ENCODE data around the gene PTPRH. TPM values are rescaled to one million over a fixed set of nuclear protein-coding genes. Genes with fewer than 3 reads are reported as not detected.

Gene PTPRH
- total RNA-seq, 1 donor from 2014 or later: 2.1 TPM

DNA sequence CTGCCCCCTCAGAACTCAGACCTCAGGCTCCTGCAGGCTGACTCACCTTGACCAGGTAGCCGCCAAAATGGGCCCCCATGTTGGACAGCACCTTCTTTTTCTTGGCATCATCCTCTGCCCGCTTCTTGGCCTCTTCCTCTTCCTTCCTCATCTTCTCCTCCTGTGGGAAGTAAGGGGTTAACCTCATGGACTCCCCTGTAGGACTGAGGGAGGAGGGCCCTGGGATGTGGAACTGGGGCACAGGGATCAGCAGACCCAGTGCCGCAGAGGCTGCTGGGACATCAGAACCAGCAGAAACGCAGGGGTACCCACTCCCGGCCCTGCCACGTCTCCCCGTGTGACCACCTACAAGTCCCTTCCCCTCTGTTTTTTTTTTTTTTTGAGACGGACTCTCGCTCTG is 71.4 kb downstream of the PTPRH start:
- TF ChIP-seq, protein P1, sequence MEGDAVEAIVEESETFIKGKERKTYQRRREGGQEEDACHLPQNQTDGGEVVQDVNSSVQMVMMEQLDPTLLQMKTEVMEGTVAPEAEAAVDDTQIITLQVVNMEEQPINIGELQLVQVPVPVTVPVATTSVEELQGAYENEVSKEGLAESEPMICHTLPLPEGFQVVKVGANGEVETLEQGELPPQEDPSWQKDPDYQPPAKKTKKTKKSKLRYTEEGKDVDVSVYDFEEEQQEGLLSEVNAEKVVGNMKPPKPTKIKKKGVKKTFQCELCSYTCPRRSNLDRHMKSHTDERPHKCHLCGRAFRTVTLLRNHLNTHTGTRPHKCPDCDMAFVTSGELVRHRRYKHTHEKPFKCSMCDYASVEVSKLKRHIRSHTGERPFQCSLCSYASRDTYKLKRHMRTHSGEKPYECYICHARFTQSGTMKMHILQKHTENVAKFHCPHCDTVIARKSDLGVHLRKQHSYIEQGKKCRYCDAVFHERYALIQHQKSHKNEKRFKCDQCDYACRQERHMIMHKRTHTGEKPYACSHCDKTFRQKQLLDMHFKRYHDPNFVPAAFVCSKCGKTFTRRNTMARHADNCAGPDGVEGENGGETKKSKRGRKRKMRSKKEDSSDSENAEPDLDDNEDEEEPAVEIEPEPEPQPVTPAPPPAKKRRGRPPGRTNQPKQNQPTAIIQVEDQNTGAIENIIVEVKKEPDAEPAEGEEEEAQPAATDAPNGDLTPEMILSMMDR (IDR thresholded peaks at IDR 0.05; ENCODE audit: insufficient read depth, low read length, poor library complexity, severe bottlenecking): no peak
- DNase-seq (ENCODE audit: low read depth): no peak
- H3K4me3 ChIP-seq (ENCODE audit: low read depth, low read length): no peak overlapping the region
- peaks cover 8% of the 10 kb centered on the region for H3K27me3 ChIP-seq (ENCODE audit: control insufficient read depth, insufficient read depth, low read length)
- H3K36me3 ChIP-seq (ENCODE audit: control insufficient read depth, insufficient read depth, low read length): no peaks in the 10 kb centered on the region

DNA sequence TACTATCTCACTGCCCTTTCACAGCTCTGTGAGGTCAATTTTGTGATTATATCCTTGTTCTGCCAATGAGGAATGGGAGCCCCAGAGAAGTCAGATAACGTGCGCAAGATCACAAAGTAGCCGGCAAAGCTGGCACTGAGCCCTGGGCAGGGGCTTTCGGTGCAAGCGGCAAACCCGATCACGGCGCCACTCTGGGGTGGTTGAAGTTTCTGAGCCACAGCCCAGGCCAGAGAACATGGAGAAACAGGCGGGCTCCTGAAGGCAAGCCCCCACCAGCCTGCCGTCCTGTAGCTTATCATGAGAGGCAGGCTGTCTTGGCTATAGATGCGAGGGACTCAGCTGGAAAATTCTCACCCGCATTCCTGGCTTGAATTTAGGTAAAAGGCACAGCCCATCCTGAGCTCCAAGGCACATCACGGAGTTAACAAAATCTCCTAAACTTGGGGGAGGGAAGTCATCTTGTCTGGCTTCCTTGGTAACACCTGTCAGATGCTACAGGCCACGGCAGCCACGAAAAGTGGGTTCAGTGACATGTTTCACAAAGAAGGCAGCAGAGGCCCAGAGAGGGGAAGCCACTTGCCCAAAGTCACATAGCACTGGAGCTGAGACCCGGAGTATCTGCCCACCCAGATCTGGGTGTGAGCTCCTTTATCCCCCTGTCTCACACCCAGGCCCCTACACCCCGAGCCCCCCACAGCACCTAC is 72.8 kb downstream of the PTPRH start:
- no peak for DNase-seq (ENCODE audit: low read depth)
- no peaks in the 10 kb centered on the region for H3K36me3 ChIP-seq (ENCODE audit: control insufficient read depth, insufficient read depth, low read length)
- H3K27me3 ChIP-seq (ENCODE audit: control insufficient read depth, insufficient read depth, low read length): peaks cover 3% of the 10 kb centered on the region
- TF ChIP-seq, protein P1 (IDR thresholded peaks at IDR 0.05; ENCODE audit: insufficient read depth, low read length, poor library complexity, severe bottlenecking): no peak
- no peak overlapping the region for H3K4me3 ChIP-seq (ENCODE audit: low read depth, low read length)

DNA sequence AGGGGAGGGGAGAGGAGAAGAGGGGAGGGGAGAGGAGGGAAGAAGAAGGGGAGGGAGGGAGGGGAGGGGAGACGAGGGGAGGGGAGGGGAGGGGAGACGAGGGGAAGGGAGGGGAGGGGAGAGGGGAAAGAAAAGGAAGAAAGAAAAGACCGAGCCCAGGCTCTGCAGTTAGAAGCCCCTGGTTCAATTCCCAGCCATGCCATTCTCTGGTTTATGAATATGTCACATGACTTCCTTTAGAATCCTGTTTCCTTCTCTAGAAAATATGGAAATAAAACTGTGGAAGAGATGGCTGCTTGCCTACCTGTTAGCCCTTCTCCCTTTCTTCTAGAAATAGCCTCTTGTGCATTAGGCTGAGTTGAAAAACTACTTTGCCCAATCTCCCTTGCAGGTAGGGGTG is 74.6 kb downstream of the PTPRH start:
- Histone ChIP-seq H3K4me3 (ENCODE audit: low read depth, low read length) (no peak overlapping the region), H3K27me3 (ENCODE audit: control insufficient read depth, insufficient read depth, low read length) (peaks cover 5% of the 10 kb centered on the region), H3K36me3 (ENCODE audit: control insufficient read depth, insufficient read depth, low read length) (no peaks in the 10 kb centered on the region)
- DNase-seq (ENCODE audit: low read depth): no peak
- TF ChIP-seq, protein P1 (IDR thresholded peaks at IDR 0.05; ENCODE audit: insufficient read depth, low read length, poor library complexity, severe bottlenecking): no peak

DNA sequence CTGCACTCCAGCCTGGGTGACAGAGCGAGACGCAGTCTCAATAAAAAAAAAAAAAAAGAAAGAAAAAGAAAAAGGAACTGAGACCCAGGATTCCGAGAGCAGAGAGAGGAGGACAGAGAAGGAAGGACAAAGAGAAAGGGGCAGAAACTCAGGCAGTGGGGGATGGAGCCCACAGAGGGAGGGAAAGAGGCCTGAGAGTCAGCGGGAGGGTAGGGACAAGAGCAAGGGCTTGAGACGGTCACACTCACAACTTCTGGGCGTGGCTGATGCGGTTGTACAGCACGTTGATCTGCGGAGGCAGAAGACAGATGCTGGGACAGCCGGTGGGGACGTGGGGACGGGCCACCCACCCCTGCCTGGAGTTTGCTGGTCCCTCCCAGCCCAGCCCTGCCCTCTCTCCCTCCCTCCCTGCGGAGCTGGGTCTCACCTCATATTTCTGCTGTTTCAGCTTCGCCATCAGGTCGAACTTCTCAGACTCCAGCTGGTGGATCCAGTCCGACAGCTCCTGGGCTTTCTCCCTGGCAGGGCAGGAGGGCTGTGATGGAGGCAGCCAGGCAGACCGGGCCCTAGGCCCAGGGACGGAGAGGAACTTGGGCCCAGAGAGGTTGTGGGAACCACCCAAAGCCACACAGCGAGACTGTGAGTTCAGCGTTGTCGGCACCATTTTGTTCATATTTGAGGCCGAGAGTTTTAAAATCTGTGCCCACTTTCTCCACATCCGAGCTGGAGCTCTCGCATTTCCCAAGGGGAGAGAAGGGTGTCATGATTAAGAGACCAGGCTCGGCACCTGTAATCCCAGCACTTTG is 75.5 kb downstream of the PTPRH start:
- TF ChIP-seq, protein P1 (IDR thresholded peaks at IDR 0.05; ENCODE audit: insufficient read depth, low read length, poor library complexity, severe bottlenecking): no peak
- no peak for DNase-seq (ENCODE audit: low read depth)

DNA sequence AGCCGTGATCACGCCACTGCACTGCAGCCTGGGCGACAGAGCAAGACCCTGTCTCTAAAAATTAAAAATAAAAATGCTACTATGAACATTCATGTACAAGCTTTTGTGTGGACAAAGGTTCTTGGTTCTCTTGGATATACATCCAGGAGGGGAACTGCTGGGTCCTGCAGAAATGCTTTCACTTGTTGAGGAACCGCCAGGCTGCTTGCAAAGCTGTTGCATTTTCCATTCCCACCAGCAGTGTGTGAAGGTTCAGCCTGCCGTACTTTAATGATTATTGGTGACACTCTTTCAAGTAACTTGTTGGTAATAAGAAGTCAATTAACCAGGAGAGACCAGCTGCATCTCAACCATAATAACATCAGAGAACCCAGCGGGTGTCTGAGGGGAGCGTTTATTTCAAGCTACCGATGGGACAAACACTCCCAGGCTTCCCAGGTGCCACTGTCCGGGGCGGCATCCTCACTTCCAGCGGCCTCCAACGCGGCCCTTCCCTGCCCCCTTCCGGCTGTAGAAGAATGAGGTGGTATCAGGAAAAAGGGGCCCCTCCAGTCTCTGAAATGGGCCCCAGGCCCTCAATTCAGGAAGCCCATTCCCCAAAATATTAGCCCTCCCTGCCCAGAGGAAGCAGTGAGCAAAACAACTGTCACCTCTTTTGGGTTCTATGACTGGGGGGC is 76.7 kb downstream of the PTPRH start:
- DNase-seq (ENCODE audit: low read depth): no peak
- H3K4me3 ChIP-seq (ENCODE audit: low read depth, low read length): no peak overlapping the region
- no peaks in the 10 kb centered on the region for H3K36me3 ChIP-seq (ENCODE audit: control insufficient read depth, insufficient read depth, low read length)
- TF ChIP-seq, protein P1 (IDR thresholded peaks at IDR 0.05; ENCODE audit: insufficient read depth, low read length, poor library complexity, severe bottlenecking): peak; percentile 27
- H3K27me3 ChIP-seq (ENCODE audit: control insufficient read depth, insufficient read depth, low read length): peaks cover 5% of the 10 kb centered on the region

More for the DNA sequence above, 75.5 kb downstream of the PTPRH start:
- Histone ChIP-seq H3K27me3 (ENCODE audit: control insufficient read depth, insufficient read depth, low read length) (peaks cover 5% of the 10 kb centered on the region), H3K36me3 (ENCODE audit: control insufficient read depth, insufficient read depth, low read length) (no peaks in the 10 kb centered on the region), H3K4me3 (ENCODE audit: low read depth, low read length) (no peak overlapping the region)
